Activated CD8-positive, alpha-beta memory T cell treated with anti-CD3 and anti-CD28 coated beads, Interleukin-2, amount 50 U/mL, for 1 hour (primary cell): ENCODE measurements around the gene HINT2.
A peak's percentile ranks its signal among the peaks of the same experiment; 100 is the strongest.

ENCODE experiments used
- DNase-seq: peaks from one replicate; pipeline ENCODE4 v3.0.0-alpha.2; 2020; ENCODE audit errors: extremely low read depth

The HINT2 gene

DNA sequence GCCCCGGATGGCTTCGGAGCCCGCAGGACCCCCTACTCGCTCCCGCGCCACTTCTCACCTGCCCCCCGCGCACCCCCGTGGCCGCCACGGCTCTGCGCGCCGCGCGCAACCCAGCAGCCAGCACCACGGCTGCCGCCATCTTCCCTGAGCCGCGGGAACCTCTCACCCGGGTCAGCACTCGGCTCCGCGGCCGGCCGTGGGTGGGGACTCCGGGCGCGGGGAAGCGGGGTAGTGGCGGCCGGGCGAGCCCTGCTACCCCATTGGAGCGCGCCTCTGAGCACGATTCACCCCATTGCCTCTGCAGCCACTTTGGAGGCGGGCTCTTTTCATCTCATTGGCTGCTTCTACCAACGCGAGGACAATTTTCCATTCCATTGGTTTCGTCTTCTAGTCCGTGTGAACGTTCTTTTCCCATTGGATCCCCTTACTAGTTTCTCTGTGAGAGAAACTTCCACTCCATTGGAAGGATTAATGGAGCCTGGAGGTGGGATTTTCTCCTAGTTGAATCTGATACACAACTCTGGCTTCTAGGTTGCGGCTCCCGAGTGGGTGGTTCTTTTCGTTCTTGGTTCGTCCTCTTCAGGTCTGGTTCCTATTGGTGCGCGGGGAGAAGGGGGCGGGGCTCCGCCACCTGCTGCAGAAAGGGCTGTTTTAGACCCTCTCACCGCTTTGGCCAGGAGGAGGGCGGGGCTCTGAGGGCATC lies at the start of gene HINT2:
HINT2 (minus strand) TSS at position 202 of the 703 bp plus-strand sequence; CDS start at position 139, 63 bp downstream.
- peak; percentile 91 for DNase-seq

DNA sequence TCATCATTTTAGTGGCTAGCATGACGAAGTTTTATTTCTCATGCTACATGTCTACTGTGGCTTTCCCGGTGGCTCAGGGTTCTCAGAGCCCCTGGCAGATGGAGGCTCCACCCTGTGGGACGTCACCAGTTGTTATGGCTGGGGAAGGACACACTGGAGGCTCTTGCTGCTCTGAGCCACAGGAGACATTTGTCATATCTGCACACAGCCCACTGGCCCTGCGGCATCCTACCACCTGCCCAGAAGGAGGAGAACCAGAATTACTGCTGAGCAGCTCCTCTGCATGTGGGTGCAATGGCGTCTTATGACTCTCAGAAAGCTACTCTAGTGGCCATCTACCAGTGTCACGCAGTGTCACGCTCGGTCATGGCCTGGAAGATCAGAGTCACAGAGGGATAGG lies 48.7 kb upstream of the HINT2 start:
- DNase-seq, result no peak

DNA sequence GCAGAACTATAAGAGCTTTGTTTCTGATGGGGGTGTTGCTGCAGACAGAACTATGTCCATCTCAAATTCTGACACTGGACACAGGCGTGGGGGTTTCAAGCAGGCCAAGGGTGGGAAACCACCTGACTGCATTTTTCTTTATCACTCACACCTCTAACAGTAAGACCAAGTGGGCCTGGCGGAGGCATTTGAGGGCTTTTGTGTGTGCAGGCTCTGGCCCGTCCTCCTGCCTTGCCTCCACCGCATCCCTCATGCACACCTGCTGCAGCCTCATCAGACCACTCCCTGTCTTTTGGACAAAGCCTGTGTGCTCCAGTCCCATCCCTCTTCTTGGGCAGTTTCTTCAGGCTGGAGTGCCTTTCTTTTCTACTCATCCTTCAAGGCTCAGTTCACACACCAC lies 47.5 kb upstream of the HINT2 start:
- DNase-seq, result no peak

DNA sequence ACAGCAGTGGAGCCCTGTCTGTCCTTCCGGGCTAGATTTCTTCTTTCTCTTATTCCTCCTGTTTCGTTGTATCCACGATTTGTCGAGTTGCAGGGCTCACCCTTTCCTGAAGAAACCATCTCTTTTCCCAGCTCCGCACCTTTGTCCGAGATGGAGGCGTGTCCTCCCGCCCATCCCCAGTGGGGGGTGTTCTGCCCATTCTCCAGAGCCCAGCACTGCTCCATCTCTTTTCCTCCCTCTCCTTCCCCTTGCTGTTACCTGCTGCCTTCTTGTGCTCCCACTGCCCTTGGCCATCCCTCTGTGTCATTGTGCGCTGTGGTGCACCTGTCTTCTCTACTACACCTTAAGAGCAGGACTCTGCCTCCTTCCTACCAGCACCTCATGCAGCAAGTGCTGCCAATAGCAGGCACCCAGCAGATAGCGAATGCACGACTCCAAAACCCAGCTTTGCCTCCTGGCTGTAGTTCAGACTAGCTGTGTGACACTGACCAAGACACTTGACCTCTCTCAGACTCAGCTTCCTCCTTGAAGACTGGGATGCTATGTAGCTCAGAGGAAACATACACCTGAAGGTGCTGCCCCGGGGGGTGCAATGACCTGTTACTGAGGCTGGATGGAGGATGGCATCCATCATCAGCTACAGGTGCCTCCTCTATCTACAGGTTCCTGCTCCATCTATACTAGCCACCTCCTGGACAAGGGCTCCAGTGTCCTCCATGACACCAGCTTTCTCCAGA lies 46.5 kb upstream of the HINT2 start:
- no peak for DNase-seq

DNA sequence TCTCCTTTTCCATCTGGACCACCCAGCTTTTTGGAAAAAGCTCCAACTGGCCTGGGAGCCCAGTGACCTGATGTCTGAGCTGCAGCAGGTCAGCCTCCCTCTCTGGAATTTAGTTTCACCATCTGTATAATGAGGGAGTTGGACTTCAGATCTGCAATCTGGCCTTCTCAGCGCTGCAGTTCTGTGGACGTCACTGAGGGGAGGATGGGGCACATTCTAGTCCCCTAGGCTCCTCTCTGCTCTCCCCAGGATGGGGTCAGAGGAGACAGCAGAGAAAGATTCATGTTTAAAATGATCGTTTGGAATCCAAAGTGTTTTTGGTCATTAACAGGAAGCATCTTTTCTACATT lies 45.1 kb upstream of the HINT2 start:
- DNase-seq, result no peak

DNA sequence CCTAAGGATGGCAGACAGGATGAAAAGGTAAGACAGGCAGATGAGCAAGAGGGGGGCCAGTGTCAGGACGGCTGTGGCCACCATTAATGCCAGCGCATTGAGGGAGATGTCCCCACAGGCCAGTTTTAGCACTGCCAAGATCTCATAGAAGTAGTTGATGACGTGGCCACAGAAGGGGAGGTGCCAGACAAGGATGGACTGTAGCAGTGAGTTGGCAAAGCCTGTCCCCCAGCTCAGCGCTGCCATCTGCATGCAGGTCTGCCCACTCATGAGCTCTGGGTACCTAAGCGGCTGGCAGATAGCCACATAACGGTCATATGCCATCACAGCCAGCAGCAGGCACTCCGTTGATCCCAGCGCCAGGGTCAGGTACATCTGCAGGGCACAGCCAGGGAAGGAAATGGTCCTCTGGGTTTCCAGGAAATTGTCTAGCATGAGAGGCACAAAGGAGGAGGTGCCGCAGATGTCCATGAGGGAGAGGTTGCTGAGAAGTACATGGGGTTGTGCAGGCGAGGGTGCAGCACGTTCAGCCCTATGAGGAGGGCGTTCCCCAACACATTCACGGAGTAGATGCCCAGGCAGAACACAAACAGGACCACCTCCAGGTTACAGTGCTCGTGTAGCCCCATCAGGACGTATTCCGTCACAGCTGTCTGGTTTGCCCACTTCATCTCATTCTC lies 44.6 kb upstream of the HINT2 start:
- DNase-seq, result no peak

DNA sequence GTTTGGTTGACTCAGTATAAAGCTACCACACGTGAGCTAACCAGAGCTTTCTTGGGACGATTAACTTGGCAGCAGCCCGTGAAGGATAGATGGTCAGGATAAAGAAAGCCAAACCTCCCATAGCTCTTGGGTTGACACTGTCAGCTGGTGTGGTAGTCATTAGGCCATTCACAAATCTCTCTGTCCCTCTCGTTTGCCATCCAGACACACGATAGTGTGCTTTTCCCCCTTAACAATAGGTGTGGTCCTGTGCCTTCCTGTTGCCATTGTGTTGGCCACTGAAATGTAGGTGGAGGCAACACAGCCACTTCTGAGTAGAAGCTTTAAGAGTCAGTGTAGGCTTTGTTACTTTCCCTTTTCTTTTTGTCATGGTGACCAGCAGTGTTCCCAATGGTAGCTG lies 43.6 kb upstream of the HINT2 start:
- DNase-seq, result no peak

DNA sequence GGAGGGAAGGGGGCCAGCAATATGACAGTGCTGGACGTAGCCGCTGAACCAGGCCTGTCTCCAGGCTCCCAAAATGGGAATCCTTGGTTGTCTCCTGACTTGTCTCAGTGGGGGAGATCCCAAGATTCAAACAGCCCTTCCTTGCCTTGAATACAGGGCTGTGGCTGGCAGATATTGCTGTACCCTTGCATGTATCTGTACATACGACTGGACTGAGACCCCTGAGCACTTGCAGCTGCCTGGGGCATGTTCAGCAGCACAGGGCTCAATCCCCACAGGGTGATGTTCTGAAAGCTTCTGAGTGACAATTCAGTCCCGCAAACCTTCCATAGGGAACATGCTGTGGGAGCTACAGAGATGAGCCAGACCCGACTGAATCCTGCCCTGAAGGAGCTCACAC lies 42.0 kb upstream of the HINT2 start:
- DNase-seq, result no peak

DNA sequence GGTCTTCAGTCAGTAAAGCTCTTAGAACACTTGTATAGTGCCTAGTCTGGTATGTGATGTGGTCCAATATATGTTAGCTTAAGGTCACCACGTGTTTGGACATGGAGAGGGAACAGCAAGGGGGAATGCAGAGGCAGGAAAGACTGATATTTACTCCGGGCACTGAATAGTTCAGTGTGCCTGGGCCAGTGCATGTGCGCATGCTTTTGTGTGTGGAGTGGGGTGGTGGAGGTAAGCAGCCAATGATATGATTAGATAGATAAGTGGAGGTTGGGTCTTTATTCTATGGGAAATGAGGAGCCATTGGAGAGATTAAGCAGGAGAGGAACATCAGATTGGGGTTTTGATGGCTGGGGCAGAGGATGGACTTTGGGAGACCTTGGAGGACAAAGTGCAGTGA lies 41.4 kb upstream of the HINT2 start:
- no peak for DNase-seq

DNA sequence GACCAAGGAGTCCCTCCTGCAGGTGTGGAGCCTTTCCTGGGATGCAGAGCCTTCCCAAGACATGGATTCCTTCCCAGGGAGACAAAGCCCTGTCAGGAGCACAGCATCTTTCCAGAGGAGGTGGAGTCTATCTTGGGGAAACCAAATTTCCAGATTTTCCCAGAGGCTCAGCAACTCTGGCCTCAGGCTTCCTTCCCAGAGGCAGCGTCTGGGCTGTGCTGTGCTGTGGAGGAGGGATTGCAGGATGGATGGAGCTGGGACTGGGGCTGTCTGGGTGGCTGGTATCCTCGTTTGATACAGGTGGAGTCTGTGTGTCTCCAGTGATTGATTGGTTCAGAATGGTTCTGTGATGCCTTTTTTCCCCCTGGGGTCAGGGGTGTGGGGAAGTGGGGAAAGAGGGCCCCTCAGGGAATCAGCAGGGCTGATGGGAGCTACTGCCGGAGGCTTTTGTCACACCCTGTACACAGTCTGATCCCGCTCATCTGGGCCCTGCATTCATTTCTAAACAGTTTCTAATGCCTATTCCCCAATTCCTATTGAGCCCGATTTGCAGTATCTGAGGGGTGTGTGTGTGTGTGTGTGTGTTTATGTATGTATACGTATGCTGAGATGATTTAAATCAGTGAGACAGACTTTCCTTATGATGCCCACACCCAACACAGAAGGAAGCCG lies 39.4 kb upstream of the HINT2 start:
- DNase-seq, result no peak

DNA sequence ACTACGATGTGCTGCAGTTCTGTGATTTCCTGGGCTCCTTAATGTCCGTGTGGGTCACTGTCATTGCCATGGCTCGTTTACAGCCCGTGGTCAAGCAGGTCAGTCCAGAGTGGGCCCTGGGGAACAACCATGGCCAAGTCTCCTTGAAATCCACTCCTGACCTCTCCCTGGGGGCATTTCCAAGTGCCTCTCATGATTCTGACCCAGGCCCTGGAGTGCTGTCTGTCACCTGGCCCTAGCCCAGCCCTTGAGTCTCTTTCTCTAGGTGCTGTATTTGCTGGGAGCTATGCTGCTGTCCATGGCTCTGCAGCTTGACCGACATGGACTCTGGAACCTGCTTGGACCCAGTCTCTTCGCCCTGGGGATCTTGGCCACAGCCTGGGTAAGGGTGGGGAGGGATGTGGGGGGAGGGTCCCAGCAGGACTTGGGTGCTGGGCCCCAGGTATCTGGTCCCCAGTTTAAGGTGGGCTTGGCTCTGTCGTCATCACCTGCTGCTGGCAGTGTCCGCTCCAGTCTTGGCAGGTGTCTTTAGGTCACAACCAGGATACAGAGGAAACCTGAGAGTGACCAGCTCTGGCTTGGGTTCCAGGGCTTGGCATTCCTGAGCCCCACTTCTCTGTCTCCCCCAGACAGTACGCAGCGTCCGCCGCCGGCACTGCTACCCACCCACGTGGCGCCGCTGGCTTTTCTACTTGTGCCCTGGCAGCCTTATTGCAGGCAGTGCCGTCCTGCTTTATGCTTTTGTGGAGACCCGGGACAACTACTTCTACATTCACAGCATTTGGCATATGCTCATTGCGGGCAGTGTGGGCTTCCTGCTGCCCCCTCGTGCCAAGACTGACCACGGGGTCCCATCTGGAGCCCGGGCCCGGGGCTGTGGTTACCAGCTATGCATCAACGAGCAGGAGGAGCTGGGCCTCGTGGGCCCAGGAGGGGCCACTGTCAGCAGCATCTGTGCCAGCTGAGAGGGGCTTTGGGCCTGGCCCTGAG lies 38.3 kb upstream of the HINT2 start:
- DNase-seq, result no peak

DNA sequence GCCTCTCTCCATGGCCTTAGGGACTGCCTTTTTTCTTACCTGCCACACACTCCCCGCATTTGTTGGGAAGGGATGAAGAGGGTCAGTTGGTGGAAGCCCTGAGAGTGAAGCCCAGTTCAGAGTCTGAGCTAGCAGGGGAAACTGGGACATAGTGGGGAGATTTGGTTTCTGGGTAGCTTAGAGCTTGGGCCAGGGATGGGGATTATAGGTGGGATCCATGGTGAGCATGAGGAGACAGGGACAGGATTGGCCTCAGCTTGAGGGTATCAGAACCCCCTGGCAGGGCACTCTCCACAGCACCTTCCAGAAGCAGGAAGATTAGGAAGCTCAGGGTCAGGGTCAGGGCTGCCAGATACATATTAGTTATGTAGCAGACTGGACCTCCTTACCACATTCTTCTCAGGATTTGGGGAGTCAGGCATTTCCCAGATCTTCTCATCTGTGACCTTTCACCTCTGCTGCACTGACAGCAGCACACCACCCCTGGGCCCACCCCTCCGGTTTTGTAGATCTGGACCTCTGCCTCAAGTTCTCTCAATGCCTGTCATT lies 37.5 kb upstream of the HINT2 start:
- no peak for DNase-seq

DNA sequence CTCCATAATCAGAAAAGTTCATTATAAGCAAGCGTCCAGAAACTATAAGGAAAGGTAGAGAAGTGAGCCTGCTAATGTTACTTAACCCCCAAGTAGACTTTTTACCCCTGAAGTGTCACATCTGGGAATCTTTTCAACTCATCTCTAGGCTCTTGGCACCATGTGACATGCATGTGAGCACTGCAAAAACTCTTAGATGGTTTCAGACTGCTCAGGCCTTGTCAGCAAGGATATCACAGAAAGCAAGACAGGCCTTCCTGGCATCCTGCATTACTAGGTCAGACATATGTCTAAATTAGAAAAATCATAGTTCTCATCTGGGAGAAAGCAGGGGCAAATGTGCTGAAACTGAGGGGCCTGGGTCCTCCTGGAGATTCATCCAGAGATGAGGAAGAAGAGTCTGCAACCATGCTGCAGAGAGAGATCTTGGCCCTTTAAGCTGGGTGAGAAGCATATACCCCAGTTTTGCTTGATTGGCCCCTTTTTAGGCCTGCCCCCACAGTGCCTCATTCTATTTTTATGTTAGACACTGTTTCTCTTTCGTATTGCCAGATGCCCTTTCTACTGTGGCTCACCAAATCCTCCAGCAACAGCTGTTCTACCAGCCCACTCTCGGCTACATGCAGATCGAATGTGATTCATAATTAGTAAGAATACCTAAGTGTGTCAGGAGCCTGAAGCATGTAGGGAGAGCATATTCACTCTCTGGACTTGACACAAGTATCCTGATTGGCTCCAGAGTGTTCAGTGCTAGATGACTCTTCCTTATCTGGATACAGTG lies 33.1 kb upstream of the HINT2 start:
- no peak for DNase-seq

DNA sequence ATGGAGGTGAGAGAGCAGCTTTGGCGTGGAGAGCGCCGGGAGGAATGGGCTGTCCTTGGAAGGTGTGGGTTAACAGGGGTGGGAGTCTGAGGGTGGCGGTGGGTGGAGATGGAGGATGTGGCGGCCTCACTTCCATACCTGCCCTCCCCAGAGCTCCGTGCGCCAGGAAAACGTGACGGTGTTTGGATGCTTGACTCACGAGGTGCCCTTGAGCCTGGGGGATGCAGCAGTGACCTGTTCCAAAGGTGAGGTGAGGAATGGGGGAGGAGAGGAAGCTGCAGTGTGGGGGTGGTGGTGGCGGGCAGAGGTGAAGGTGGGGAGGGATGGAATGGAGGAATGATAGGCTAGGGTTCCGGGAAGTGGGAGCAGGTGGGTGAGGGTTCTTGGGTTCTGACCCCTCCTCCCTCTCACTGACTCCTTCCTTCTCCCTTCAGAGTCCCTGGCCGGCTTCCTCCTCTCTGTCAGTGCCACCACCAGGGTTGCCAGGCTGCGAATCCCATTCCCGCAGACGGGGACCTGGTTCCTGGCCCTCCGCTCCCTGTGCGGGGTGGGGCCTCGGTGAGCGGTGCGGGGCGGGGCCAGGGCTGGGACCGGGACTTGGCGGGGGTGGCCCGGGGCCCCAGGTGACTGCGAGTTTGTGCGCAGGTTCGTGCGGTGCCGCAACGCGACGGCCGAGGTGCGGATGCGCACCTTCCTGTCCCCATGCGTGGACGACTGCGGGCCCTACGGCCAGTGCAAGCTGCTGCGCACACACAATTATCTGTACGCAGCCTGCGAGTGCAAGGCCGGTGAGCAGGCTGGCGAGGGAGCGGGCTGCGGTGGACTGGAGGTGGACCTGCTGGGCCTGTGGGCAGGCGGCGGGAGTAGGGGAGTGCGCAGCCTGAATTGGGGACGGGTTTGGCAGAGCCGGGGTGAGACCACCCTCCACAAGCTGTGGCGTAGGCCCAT lies 31.3 kb upstream of the HINT2 start:
- DNase-seq, result no peak

DNA sequence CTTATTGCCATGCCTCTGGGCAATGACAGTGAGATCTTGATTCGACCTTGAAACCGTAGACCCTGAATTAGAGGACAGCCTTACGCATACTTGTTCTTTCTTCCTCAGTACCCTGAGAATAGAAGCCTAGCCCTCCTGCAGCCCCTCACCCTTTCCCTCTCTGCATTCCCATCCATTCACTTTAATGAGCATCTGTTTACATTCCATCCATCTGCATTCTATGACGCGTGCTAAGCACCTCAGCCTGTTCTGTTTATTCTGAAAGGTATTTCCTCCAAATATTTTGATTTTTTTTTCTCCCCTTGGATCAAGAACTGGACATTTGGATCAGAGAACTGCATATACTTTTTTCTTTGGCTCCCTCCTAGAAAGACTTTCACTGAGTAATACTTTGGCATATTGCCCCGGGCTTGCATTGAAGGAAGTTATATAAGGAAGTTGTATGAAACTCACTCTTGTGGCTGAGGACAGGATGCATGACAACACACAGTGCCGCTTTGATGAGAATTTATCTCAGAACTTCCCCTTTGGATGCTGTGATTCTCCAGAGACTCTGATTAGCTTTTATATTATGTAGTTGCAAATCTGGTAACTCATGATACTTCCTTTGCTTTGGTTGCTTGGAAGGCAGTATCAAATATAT lies 29.9 kb upstream of the HINT2 start:
- peak; percentile 12 for DNase-seq

DNA sequence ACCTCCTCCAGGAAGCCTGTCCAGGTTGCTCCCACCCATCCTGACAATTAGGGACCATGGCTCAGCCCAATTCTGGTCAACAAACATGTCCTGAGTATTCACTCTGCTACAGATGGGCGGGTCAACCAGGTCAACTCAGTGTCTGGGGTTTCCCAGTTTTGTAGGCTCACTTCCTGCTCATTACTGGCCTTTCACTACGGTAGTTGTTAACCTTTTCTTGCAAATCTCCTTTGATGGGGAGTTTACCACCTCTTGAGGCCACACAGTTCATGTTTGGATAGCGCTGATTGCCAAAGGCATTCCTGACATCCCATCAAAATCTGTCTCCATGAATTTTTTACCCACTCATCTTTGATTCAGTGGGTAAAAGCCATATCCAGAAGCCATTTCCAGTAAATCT lies 28.0 kb upstream of the HINT2 start:
- no peak for DNase-seq

DNA sequence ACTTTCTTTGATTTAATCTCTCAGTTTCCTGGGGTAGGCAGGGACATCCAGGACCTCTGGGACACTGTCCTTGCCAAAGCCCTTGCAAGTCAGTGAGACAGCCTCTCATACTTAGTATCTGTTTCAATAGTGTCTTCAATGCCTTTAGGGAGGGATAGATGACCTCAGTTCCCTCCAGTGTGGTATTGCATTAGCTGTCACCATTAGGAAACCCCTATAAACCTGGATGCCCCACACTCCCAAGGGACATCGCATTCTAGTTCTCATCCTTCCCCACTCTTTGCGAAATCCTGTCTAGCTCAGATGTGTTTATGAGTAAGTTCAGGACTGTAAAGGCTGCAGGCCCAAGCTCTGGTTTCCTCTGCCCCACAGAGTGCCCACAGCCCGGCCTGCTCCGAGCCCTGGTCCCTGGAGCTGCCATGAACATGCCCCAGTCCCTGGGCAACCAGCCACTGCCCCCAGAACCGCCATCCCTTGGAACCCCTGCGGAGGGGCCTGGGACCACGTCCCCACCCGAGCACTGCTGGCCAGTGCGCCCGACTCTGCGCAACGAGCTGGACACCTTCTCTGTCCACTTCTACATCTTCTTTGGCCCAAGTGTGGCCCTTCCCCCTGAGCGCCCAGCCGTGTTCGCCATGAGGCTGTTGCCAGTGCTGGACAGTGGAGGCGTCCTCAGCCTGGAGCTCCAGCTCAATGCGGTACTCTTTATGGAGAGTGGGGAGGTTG lies 27.3 kb upstream of the HINT2 start:
- no peak for DNase-seq

DNA sequence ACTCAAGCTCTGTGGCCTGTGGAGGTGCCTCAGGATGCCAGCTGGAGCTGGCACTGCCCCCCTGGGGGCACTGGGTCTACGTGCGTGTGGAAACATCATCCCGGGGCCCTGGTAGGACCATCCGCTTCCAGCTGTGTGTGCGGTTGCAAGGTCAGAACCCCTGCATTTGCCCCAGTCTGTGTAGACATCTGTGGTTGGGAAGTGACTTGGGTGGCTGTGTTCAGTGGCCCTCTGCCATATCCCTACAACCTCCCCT lies 26.7 kb upstream of the HINT2 start:
- DNase-seq, result no peak
